ENCODE results near the gene GMDS.

DNA sequence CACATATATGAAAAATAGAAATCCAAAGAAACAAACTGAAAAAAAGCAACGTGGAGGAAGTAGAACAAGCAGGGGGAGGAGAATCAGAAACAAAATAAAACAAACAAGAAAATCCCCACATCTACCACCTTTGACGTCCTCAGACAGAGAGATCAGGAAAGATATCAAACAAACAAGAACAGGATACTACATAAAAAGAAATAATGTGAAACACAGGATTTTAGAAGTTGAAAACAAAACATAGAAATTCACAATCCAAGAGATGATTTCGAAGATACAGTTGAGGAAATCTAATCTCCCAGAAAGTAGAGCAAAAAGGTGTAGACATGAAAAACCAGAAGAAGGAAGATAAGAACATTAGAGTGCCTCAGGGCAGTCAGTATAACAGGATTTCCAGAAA, 514.5 kb downstream of the GMDS start:
- TF ChIP-seq, protein P1, sequence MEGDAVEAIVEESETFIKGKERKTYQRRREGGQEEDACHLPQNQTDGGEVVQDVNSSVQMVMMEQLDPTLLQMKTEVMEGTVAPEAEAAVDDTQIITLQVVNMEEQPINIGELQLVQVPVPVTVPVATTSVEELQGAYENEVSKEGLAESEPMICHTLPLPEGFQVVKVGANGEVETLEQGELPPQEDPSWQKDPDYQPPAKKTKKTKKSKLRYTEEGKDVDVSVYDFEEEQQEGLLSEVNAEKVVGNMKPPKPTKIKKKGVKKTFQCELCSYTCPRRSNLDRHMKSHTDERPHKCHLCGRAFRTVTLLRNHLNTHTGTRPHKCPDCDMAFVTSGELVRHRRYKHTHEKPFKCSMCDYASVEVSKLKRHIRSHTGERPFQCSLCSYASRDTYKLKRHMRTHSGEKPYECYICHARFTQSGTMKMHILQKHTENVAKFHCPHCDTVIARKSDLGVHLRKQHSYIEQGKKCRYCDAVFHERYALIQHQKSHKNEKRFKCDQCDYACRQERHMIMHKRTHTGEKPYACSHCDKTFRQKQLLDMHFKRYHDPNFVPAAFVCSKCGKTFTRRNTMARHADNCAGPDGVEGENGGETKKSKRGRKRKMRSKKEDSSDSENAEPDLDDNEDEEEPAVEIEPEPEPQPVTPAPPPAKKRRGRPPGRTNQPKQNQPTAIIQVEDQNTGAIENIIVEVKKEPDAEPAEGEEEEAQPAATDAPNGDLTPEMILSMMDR (conservative IDR thresholded peaks at IDR 0.05; ENCODE audit: low read length): no peak
- no peak for TF ChIP-seq EZH2phosphoT487 (IDR thresholded peaks at IDR 0.05; ENCODE audit: borderline replicate concordance)

Measured in Loucy (cell line).